CD4-positive, alpha-beta T cell treated with Interleukin-15 for 4 hours (primary cell): ENCODE measurements around the gene PCDHB9.
"Not testable (repeated sequence)": the region's sequence is repeated elsewhere in the genome, so short reads cannot be mapped to it uniquely, and the experiment has no call there.

ENCODE experiments used
- DNase-seq: peaks from one replicate; pipeline ENCODE4 v3.0.0-alpha.2; 2020; ENCODE audit warnings: low spot score

PCDHB9 gene

DNA sequence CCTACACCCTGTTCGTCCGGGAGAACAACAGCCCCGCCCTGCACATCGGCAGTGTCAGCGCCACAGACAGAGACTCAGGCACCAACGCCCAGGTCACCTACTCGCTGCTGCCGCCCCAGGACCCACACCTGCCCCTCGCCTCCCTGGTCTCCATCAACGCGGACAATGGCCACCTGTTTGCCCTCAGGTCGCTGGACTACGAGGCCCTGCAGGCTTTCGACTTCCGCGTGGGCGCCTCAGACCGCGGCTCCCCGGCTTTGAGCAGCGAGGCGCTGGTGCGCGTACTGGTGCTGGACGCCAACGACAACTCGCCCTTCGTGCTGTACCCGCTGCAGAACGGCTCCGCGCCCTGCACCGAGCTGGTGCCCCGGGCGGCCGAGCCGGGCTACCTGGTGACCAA is 1.7 kb downstream of the PCDHB9 start:
- not testable (repeated sequence) for DNase-seq

DNA sequence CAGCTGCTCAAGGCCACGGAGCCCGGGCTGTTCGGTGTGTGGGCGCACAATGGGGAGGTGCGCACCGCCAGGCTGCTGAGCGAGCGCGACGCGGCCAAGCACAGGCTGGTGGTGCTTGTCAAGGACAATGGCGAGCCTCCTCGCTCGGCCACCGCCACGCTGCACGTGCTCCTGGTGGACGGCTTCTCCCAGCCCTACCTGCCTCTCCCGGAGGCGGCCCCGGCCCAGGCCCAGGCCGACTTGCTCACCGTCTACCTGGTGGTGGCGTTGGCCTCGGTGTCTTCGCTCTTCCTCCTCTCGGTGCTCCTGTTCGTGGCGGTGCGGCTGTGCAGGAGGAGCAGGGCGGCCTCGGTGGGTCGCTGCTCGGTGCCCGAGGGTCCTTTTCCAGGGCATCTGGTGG is 2.2 kb downstream of the PCDHB9 start:
- not testable (repeated sequence) for DNase-seq

DNA sequence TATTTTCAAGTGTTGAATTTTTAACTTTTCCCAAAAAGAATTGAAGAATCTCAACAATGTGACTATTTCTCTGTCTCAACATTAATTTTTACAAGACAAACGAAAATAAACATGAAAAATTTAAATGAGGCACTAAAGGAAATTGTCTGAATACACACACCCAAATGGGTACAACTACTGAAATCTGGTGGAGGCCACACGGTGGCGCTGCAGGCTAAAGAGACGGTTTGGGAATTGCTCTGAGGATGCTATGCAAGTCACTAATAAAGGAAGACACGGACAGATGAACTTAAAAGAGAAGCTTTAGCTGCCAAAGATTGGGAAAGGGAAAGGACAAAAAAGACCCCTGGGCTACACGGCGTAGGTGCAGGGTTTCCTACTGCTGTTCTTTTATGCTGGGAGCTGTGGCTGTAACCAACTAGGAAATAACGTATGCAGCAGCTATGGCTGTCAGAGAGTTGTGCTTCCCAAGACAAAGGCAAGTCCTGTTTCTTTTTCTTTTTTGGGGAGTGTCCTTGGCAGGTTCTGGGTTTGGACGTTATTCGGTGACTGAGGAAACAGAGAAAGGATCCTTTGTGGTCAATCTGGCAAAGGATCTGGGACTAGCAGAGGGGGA is 5.3 kb downstream of the PCDHB9 start, which contains the start of gene PCDHB10:
Gene PCDHB10, plus strand, starts transcription at position 244 of the 616 bp plus-strand sequence. Its CDS starts 200 bp downstream, at position 444.
- DNase-seq: peak; percentile 7

DNA sequence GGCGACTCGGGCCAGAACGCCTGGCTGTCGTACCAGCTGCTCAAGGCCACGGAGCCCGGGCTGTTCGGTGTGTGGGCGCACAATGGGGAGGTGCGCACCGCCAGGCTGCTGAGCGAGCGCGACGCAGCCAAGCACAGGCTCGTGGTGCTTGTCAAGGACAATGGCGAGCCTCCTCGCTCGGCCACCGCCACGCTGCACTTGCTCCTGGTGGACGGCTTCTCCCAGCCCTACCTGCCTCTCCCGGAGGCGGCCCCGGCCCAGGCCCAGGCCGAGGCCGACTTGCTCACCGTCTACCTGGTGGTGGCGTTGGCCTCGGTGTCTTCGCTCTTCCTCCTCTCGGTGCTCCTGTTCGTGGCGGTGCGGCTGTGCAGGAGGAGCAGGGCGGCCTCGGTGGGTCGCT is 7.4 kb downstream of the PCDHB9 start:
- not testable (repeated sequence) for DNase-seq

DNA sequence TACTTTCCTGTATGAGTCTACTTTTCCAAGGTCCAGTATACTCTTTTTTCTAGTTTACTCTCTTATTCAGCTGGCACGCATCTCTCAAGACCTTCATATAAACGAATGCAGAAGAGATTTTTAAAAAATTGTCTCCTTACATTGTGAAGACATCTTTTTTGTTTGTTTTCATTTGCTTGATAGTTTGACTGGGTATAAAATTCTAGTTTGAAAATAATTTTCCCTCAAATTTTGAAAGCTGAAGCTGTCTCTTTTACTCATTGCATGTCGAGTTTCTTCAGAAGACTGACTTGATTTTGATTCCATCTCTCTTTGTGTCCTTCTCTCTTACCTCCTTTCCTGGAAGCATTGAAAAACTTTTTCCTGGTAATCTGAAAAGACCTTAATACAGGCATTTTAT is 9.4 kb downstream of the PCDHB9 start:
- DNase-seq: no peak

DNA sequence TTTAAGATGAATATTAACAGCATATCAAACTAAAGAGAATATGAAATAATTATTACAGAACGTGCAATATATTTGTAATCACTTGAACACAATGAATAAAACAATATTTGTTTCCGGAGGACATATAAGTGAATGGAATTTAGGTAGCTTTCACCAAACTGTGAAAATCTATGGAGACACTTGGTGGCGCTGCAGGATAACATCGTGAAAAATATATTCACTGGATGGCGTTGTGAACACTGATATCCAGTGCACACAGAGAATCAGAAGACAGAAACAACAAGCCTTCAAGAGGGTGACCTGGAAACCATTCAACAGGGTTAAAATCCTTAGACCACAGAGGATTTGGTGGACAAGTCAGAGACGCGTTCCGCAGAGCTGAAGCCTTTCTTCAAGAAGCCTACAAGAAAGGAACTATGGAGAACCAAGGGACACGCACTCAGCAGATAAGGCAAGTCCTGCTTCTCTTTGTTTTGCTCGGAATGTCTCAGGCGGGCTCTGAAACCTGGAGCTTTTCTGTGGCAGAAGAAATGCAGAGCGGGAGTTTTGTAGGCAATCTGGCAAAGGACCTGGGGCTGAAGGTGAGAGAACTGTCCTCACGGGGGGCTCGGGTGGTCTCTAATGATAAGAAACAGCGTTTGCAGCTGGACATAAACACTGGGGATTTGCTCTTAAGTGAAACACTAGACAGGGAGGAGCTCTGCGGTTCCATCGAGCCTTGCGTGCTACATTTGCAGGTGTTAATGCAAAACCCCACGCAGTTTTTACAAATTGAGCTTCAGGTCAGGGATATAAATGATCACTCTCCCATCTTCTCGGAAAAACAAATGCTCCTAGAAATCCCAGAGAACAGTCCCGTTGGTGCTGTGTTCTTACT is 12.6 kb downstream of the PCDHB9 start, which contains the start of gene PCDHB11:
Gene PCDHB11, plus strand, starts transcription at position 269 of the 877 bp plus-strand sequence. Its CDS starts 148 bp downstream, at position 417.
- DNase-seq: no peak

DNA sequence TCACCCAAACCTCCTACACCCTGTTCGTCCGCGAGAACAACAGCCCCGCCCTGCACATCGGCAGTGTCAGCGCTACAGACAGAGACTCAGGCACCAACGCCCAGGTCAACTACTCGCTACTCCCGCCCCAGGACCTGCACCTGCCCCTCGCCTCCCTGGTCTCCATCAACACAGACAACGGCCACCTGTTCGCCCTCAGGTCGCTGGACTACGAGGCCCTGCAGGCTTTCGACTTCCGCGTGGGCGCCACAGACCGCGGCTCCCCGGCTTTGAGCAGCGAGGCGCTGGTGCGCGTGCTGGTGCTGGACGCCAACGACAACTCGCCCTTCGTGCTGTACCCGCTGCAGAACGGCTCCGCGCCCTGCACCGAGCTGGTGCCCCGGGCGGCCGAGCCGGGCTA is 14.2 kb downstream of the PCDHB9 start:
- DNase-seq: not testable (repeated sequence)

DNA sequence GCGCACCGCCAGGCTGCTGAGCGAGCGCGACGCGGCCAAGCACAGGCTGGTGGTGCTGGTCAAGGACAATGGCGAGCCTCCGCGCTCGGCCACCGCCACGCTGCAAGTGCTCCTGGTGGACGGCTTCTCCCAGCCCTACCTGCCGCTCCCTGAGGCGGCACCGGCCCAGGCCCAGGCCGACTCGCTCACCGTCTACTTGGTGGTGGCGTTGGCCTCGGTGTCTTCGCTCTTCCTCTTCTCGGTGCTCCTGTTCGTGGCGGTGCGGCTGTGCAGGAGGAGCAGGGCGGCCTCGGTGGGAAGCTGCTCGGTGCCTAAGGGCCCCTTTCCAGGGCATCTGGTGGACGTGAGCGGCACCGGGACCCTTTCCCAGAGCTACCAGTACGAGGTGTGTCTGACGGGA is 14.7 kb downstream of the PCDHB9 start:
- DNase-seq: not testable (repeated sequence)

DNA sequence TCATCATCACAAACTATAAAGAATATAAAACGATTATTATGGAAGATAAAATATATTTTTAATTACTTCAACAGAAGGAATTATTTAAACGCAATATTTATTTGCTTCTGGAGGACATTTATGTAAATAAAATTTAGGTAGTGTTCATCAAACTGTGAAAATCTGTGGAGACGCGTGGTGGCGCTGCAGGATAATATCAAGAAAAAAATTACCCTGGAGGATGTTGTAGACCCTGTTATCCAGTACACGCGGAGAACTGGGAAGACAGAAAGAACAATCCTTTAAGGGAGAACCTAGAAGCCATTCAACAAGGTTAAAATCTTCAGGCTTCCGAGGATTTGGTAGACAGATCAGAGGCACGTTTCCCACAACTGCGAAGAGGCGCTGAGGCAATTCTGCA is 21.5 kb downstream of the PCDHB9 start, which contains the start of gene PCDHB12:
Gene PCDHB12, plus strand, starts transcription at position 242 of the 400 bp plus-strand sequence. CDS start 189 bp downstream, outside the sequence.
- DNase-seq: no peak

DNA sequence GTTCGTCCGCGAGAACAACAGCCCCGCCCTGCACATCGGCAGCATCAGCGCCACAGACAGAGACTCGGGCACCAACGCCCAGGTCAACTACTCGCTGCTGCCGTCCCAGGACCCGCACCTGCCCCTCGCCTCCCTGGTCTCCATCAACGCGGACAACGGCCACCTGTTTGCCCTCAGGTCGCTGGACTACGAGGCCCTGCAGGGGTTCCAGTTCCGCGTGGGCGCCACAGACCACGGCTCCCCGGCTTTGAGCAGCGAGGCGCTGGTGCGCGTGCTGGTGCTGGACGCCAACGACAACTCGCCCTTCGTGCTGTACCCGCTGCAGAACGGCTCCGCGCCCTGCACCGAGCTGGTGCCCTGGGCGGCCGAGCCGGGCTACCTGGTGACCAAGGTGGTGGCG is 23.3 kb downstream of the PCDHB9 start:
- DNase-seq: not testable (repeated sequence)

DNA sequence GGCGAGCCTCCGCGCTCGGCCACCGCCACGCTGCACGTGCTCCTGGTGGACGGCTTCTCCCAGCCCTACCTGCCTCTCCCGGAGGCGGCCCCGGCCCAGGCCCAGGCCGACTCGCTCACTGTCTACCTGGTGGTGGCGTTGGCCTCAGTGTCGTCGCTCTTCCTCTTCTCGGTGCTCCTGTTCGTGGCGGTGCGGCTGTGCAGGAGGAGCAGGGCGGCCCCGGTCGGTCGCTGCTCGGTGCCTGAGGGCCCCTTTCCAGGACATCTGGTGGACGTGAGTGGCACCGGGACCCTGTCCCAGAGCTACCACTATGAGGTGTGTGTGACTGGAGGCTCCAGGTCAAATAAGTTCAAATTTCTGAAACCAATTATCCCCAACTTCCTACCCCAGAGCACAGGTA is 23.9 kb downstream of the PCDHB9 start:
- DNase-seq: not testable (repeated sequence)

DNA sequence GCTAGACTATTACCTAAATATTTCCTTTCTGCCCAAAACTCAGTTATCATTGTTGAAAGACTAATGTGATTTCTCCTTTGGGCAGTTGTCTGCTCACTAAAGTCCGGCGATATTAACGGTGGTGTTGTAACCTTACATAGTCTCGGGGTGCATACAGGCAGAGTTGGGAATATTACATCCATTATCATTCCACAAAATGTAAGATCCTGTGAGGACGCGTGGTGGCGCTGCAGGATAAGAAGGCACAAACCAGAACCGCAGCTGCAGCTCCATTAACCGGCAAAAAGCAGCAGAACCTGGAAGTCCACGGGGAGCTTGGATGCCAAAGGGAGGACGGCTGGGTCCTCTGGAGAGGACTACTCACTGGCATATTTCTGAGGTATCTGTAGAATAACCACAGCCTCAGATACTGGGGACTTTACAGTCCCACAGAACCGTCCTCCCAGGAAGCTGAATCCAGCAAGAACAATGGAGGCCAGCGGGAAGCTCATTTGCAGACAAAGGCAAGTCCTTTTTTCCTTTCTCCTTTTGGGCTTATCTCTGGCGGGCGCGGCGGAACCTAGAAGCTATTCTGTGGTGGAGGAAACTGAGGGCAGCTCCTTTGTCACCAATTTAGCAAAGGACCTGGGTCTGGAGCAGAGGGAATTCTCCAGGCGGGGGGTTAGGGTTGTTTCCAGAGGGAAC is 26.8 kb downstream of the PCDHB9 start, which contains the start of gene PCDHB13:
Gene PCDHB13, plus strand, starts transcription at position 264 of the 684 bp plus-strand sequence. Its CDS starts 205 bp downstream, at position 469.
- not testable (repeated sequence) for DNase-seq

DNA sequence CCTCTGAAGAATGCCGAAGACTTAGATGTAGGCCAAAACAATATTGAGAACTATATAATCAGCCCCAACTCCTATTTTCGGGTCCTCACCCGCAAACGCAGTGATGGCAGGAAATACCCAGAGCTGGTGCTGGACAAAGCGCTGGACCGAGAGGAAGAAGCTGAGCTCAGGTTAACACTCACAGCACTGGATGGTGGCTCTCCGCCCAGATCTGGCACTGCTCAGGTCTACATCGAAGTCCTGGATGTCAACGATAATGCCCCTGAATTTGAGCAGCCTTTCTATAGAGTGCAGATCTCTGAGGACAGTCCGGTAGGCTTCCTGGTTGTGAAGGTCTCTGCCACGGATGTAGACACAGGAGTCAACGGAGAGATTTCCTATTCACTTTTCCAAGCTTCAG is 27.6 kb downstream of the PCDHB9 start:
- not testable (repeated sequence) for DNase-seq

DNA sequence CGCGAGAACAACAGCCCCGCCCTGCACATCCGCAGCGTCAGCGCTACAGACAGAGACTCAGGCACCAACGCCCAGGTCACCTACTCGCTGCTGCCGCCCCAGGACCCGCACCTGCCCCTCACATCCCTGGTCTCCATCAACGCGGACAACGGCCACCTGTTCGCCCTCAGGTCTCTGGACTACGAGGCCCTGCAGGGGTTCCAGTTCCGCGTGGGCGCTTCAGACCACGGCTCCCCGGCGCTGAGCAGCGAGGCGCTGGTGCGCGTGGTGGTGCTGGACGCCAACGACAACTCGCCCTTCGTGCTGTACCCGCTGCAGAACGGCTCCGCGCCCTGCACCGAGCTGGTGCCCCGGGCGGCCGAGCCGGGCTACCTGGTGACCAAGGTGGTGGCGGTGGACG is 28.5 kb downstream of the PCDHB9 start:
- not testable (repeated sequence) for DNase-seq

DNA sequence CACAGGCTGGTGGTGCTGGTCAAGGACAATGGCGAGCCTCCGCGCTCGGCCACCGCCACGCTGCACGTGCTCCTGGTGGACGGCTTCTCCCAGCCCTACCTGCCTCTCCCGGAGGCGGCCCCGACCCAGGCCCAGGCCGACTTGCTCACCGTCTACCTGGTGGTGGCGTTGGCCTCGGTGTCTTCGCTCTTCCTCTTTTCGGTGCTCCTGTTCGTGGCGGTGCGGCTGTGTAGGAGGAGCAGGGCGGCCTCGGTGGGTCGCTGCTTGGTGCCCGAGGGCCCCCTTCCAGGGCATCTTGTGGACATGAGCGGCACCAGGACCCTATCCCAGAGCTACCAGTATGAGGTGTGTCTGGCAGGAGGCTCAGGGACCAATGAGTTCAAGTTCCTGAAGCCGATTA is 29.1 kb downstream of the PCDHB9 start:
- DNase-seq: not testable (repeated sequence)

DNA sequence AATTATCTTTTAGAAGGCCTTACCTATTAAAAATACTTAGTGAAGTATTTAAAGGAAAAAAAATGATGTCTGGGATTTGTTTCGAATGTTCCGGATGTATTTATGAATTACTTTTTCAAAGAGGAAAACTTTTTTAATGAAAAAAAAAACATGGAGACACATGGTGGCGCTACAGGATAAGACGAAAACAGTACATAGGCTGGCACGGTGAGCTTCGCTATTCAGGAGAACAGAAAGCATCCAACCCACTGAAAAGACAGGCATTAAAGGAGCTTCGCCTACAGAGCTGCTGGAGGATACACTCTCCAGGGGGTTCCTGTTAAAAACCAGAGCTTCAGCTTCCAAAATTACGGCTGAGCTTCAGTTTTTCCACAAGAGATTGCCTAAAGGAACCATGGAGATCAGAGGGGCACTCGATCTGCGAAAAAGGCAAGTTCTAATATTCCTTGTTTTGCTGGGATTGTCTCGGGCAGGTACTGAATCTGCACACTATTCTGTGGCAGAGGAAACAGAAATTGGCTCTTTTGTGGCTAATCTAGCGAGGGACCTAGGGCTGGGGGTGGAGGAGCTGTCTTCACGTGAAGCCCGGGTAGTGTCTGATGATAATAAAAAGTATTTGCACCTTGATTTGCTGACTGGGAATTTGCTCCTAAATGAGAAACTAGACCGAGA is 36.3 kb downstream of the PCDHB9 start, which contains the start of gene PCDHB14:
Gene PCDHB14, plus strand, starts transcription at position 232 of the 672 bp plus-strand sequence. Its CDS starts 163 bp downstream, at position 395.
- DNase-seq: no peak

DNA sequence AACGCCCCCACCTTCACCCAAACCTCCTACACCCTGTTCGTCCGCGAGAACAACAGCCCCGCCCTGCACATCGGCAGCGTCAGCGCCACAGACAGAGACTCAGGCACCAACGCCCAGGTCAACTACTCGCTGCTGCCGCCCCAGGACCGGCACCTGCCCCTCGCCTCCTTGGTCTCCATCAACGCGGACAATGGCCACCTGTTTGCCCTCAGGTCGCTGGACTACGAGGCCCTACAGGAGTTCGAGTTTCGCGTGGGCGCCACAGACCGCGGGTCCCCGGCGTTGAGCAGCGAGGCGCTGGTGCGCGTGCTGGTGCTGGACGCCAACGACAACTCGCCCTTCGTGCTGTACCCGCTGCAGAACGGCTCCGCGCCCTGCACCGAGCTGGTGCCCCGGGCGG is 37.9 kb downstream of the PCDHB9 start:
- DNase-seq: not testable (repeated sequence)

DNA sequence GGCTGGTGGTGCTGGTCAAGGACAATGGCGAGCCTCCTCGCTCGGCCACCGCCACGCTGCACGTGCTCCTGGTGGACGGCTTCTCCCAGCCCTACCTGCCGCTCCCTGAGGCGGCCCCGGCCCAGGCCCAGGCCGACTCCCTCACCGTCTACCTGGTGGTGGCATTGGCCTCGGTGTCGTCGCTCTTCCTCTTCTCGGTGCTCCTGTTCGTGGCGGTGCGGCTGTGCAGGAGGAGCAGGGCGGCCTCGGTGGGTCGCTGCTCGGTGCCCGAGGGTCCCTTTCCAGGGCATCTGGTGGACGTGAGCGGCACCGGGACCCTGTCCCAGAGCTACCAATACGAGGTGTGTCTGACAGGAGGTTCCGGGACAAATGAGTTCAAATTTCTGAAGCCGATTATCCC is 38.5 kb downstream of the PCDHB9 start:
- not testable (repeated sequence) for DNase-seq

DNA sequence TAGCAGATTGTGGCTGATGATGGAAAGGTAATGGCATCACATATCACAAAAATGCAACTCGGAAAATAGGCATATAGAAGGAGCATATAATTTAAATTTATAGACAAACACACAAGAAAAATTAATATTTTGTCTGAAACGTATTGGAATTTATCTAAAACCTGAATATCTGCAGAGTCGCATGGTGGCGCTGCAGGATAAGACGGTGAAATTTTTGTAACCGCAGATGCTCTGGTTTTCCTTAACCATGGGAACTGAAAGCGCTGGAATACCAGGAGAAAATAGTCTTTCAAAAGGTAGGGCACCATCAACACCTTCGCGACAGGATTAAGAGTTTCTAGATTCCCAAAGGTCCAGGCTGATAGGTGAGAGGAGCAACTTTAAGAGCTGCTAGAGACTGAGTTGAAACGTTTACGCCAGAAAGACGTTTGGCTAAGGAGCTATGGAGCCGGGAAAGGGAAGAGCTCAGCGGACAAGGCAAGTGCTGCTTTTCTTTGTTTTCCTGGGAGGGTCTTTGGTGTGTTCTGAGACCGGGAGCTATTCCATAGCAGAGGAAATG is 47.2 kb downstream of the PCDHB9 start:
- DNase-seq: no peak

DNA sequence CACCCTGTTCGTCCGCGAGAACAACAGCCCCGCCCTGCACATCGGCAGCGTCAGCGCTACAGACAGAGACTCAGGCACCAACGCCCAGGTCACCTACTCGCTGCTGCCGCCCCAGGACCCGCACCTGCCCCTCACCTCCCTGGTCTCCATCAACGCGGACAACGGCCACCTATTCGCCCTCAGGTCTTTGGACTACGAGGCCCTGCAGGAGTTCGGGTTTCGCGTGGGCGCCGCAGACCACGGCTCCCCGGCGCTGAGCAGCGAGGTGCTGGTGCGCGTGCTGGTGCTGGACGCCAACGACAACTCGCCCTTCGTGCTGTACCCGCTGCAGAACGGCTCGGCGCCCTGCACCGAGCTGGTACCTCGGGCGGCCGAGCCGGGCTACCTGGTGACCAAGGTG is 49.0 kb downstream of the PCDHB9 start:
- not testable (repeated sequence) for DNase-seq
